ENCODE data around the gene CYB561.

DNA sequence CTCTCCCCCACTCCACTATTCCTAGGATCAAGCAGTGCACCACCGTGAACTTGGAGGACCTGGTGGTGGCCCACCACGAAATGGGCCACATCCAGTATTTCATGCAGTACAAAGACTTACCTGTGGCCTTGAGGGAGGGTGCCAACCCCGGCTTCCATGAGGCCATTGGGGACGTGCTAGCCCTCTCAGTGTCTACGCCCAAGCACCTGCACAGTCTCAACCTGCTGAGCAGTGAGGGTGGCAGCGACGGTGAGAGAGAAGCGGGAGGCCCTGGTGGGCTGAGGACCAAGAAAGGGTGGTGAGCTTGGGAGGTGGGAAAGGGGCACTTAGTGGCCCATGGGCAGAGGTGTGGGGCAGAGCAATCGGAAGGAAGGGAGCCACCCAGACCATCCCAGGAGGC is 47.3 kb upstream of the CYB561 start:
- TF ChIP-seq CTCF (IDR thresholded peaks at IDR 0.05), result no peak
- no peak for TF ChIP-seq POLR2A (IDR thresholded peaks at IDR 0.05)

All from lower leg skin (tissue), 3 donors.